Measurements from ENCODE around the gene DHX15. TPM values are rescaled to one million over a fixed set of nuclear protein-coding genes. Genes with fewer than 3 reads are reported as not detected.

The DHX15 gene
- total RNA-seq, 1 donor from 2014 or later, result 77.4 TPM

- H3K27me3 Mint-ChIP-seq (ENCODE audit: low read depth), result peaks cover 2% of the 10 kb centered on the region
- H3K4me3 Mint-ChIP-seq (ENCODE audit: unreplicated experiment), result no peak overlapping the region
- peaks cover 3% of the 10 kb centered on the region for H3K9me3 Mint-ChIP-seq (ENCODE audit: low read depth)
- H3K27ac Mint-ChIP-seq (ENCODE audit: unreplicated experiment), result no peak overlapping the region
- H3K4me1 Mint-ChIP-seq (ENCODE audit: low read depth), result peaks cover 7% of the 10 kb centered on the region
- DNase-seq (ENCODE audit: low spot score), result no peak
- H3K36me3 Mint-ChIP-seq (ENCODE audit: low read depth), result no peaks in the 10 kb centered on the region
- TF ChIP-seq CTCF (IDR thresholded peaks at IDR 0.05), result no peak
Observed at GRCh38 chr4:24607334-24607733, 23.0 kb upstream of the DHX15 start.

- Mint-ChIP-seq H3K36me3 (ENCODE audit: low read depth) (no peaks in the 10 kb centered on the region), H3K9me3 (ENCODE audit: low read depth) (peaks cover 3% of the 10 kb centered on the region), H3K27me3 (ENCODE audit: low read depth) (no peaks in the 10 kb centered on the region), H3K4me1 (ENCODE audit: low read depth) (peaks cover 7% of the 10 kb centered on the region), H3K4me3 (ENCODE audit: unreplicated experiment) (no peak overlapping the region), H3K27ac (ENCODE audit: unreplicated experiment) (no peak overlapping the region)
- TF ChIP-seq CTCF (IDR thresholded peaks at IDR 0.05), result no peak
- no peak for DNase-seq (ENCODE audit: low spot score)
Observed at GRCh38 chr4:24605216-24605615, 20.9 kb upstream of the DHX15 start.

- H3K27ac Mint-ChIP-seq (ENCODE audit: unreplicated experiment), result no peak overlapping the region
- DNase-seq (ENCODE audit: low spot score), result no peak
- H3K4me1 Mint-ChIP-seq (ENCODE audit: low read depth), result peaks cover 7% of the 10 kb centered on the region
- H3K36me3 Mint-ChIP-seq (ENCODE audit: low read depth), result no peaks in the 10 kb centered on the region
- no peak for TF ChIP-seq CTCF (IDR thresholded peaks at IDR 0.05)
- H3K9me3 Mint-ChIP-seq (ENCODE audit: low read depth), result peaks cover 3% of the 10 kb centered on the region
- H3K4me3 Mint-ChIP-seq (ENCODE audit: unreplicated experiment), result no peak overlapping the region
- no peaks in the 10 kb centered on the region for H3K27me3 Mint-ChIP-seq (ENCODE audit: low read depth)
Observed at GRCh38 chr4:24604558-24605214, 20.3 kb upstream of the DHX15 start.

- Mint-ChIP-seq H3K27ac (ENCODE audit: unreplicated experiment) (no peak overlapping the region), H3K4me3 (ENCODE audit: unreplicated experiment) (no peak overlapping the region), H3K4me1 (ENCODE audit: low read depth) (peaks cover 8% of the 10 kb centered on the region), H3K9me3 (ENCODE audit: low read depth) (peaks cover 6% of the 10 kb centered on the region), H3K27me3 (ENCODE audit: low read depth) (no peaks in the 10 kb centered on the region), H3K36me3 (ENCODE audit: low read depth) (no peaks in the 10 kb centered on the region)
- no peak for DNase-seq (ENCODE audit: low spot score)
- no peak for TF ChIP-seq CTCF (IDR thresholded peaks at IDR 0.05)
Observed at GRCh38 chr4:24603343-24603742, 19.0 kb upstream of the DHX15 start.

GRCh38 chr4:24601121-24601520, 16.8 kb upstream of the DHX15 start:
- no peak for DNase-seq (ENCODE audit: low spot score)
- no peak for TF ChIP-seq CTCF (IDR thresholded peaks at IDR 0.05)
- Mint-ChIP-seq H3K27me3 (ENCODE audit: low read depth) (no peaks in the 10 kb centered on the region), H3K4me1 (ENCODE audit: low read depth) (peaks cover 17% of the 10 kb centered on the region), H3K27ac (ENCODE audit: unreplicated experiment) (no peak overlapping the region), H3K4me3 (ENCODE audit: unreplicated experiment) (no peak overlapping the region), H3K9me3 (ENCODE audit: low read depth) (peaks cover 12% of the 10 kb centered on the region), H3K36me3 (ENCODE audit: low read depth) (no peaks in the 10 kb centered on the region)

Measured in chondrocyte (in vitro differentiated cells).